IPS-15b (cell line): ENCODE measurements around the gene PRDX3.

Source experiments
- H3K27me3 ChIP-seq: one replicate; pipeline ENCODE4 v1.6.1; 2013; ENCODE audit warnings: low read length; ENCODE audit not compliant: control insufficient read depth, insufficient read depth
- H3K36me3 ChIP-seq: one replicate; pipeline ENCODE4 v1.6.1; 2013; ENCODE audit warnings: low read length; ENCODE audit not compliant: control insufficient read depth, insufficient read depth
- H3K4me1 ChIP-seq: one replicate; pipeline ENCODE4 v1.6.1; 2013; ENCODE audit warnings: mild to moderate bottlenecking, low read length; ENCODE audit not compliant: control insufficient read depth, insufficient read depth
- H3K4me3 ChIP-seq: one replicate; pipeline ENCODE4 v1.5.1; 2013; ENCODE audit warnings: low read depth, low read length
- H3K9ac ChIP-seq: one replicate; pipeline ENCODE4 v1.6.1; 2013; ENCODE audit warnings: low read depth, mild to moderate bottlenecking, low read length
- H3K9me3 ChIP-seq: one replicate; pipeline ENCODE4 v1.6.1; 2013; ENCODE audit warnings: mild to moderate bottlenecking, low read length; ENCODE audit not compliant: control insufficient read depth, insufficient read depth

The PRDX3 gene

DNA sequence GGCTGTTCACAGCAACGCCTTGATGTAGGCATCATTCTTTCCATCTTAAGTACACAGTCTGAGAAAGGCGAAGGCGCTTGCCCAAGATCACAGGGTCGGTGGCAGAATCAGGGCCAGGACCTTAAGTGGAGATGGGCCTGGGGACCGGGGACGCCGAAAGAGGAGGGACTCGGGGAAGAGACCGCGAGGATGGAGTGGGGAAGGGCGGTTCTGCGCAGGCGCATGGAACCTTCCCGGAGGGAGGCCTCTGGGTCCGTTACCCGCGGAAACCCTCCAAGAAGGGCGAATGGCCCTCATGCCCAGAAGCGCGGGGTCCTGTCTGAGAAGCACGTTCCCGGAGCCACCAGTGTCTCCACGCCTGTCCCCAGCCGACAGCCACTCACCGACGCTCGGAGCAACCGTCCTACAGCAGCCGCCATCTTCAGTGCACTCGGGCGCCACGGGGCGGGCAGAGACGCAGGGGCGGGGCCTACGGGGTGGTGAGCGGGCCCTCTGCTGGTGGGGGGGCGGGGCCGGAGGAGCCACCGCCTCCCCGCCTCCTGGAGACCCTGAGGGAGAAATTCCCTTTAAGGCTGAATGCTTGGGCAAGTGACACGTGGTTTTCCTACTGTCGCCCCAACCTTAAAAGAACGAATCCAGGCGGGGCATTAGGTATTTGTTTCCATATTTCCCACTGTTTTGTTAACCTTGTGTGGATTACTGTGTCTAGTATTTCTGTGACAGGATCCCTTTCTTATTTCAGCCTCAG, at the start of gene PRDX3:
PRDX3 (minus strand) TSS at position 441 of the 748 bp plus-strand sequence; CDS start at position 419, 22 bp downstream.
- peak within 1 kb of the TSS; percentile 73 for H3K4me3 ChIP-seq
- no peaks in the 10 kb centered on the region for H3K9me3 ChIP-seq
- peak within 1 kb of the TSS; percentile 62 for H3K9ac ChIP-seq
- H3K36me3 ChIP-seq = peaks cover 12% of the 10 kb centered on the region
- H3K27me3 ChIP-seq = no peaks in the 10 kb centered on the region
- peaks cover 5% of the 10 kb centered on the region for H3K4me1 ChIP-seq

DNA sequence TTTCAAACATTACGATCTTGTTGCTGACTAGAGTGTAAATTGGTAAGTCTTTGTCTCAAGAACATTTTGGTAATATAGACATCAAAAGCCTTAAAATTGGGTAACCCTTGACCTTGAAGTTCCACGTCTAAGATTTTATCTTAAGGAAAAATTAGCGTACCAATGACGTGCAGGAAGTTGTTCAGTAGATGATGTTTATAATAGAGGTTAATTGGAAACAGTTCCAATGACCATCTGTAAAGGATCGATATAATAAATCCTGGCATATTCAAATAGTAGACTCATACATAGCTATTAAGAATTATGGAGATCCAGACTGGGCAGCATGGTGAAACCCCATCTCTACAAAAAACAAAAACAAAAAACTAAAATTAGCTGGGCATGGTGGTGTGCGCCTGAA, 49.2 kb upstream of the PRDX3 start:
- no peaks in the 10 kb centered on the region for H3K4me1 ChIP-seq
- H3K4me3 ChIP-seq = no peak overlapping the region
- no peaks in the 10 kb centered on the region for H3K36me3 ChIP-seq
- no peaks in the 10 kb centered on the region for H3K9me3 ChIP-seq
- no peaks in the 10 kb centered on the region for H3K27me3 ChIP-seq
- no peak overlapping the region for H3K9ac ChIP-seq

DNA sequence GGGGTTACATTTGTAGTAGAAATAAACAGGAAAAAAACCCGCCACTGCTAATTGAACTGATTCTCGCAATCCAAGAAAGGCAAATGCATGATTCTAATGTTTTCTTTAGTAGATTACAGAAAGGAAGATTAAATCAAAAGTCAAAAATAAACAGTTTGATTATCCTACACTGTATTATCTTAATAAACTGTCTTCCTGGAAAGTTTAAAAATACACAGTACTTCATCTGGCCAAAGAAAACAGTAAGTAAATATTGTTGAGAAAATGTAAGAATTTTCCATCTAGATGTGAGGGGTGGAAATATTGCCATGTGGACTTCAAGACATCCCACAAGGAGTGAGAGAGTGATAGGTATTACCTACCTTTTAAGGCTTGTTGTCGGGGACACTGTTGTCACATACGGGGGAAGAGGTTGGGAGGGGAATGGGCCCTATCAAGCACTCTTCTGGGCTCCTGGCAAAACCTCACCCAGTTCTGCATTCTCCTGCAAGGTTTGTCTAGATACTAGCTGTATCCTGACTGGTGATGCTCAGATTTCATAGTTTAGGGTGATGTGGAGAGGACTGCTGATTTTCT, 46.6 kb upstream of the PRDX3 start:
- Histone ChIP-seq H3K9me3 (no peaks in the 10 kb centered on the region), H3K4me1 (no peaks in the 10 kb centered on the region), H3K9ac (no peak overlapping the region), H3K36me3 (no peaks in the 10 kb centered on the region), H3K4me3 (no peak overlapping the region), H3K27me3 (no peaks in the 10 kb centered on the region)

DNA sequence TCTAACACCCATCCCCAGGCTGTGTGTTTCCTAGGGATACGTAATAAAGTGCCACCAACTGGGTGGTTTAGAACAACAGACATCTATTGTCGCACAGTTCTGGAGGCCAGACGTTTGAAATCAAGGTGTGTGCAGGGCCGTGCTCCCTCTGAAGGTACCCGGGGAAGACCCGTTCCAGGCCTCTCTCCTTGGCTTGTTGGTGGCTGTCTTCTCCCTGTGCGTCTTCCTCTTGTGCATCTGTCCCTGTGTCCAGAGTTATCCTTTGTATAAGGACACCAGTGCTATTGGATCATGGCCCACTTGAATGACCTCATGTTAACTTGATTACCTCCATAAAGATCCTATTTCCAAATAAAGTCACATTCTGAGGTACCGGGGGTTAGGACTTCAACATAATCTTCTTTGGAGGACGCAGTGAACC, 44.4 kb upstream of the PRDX3 start:
- Histone ChIP-seq H3K36me3 (no peaks in the 10 kb centered on the region), H3K4me1 (peaks cover 3% of the 10 kb centered on the region), H3K4me3 (no peak overlapping the region), H3K9me3 (no peaks in the 10 kb centered on the region), H3K9ac (no peak overlapping the region), H3K27me3 (no peaks in the 10 kb centered on the region)

DNA sequence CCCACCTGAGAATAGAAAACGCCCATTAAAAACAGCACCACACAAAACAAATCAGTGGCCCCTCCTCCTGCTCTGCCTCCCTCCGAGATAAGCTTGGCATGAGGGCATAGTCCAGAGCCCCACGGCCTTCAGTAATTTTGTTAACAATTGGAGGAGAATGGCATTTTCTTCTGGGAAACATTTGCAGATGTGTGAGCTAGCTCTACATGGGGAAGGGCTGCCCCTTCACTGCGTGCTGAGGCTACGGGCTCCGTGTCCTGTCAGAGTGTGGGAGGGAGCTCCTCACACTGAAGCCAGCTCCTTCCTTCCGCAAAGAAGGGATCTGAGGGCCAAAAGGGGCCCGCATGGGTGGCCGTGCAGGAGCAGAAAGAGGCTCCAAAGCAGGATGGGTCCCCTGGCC, 43.9 kb upstream of the PRDX3 start:
- H3K27me3 ChIP-seq = no peaks in the 10 kb centered on the region
- H3K36me3 ChIP-seq = no peaks in the 10 kb centered on the region
- peaks cover 3% of the 10 kb centered on the region for H3K4me1 ChIP-seq
- no peak overlapping the region for H3K9ac ChIP-seq
- no peaks in the 10 kb centered on the region for H3K9me3 ChIP-seq
- H3K4me3 ChIP-seq = no peak overlapping the region

GRCh38 chr10:119221666-119222065, 43.1 kb upstream of the PRDX3 start:
- Histone ChIP-seq H3K4me1 (peaks cover 3% of the 10 kb centered on the region), H3K9ac (no peak overlapping the region), H3K9me3 (no peaks in the 10 kb centered on the region), H3K27me3 (no peaks in the 10 kb centered on the region), H3K36me3 (no peaks in the 10 kb centered on the region), H3K4me3 (no peak overlapping the region)

DNA sequence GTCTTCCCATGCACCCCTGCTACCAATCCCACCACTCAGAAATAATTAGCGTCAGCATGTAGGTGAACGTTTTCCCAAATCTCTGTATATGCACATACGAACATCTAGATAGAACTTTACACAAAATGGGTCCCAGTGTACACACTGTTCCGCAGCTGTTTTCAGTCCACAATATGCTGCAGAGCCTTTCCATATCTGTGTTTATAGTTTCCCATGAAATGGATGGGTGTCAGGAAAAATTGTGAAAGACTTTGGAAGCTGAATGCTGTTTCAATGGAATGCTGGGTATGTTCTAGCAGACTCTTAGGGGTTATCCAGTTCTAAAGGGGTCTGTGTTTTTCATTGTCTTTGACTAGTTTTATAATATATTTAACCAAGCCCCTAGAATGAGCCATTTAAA, 42.6 kb upstream of the PRDX3 start:
- no peaks in the 10 kb centered on the region for H3K9me3 ChIP-seq
- no peak overlapping the region for H3K4me3 ChIP-seq
- no peaks in the 10 kb centered on the region for H3K27me3 ChIP-seq
- H3K36me3 ChIP-seq = no peaks in the 10 kb centered on the region
- H3K4me1 ChIP-seq = peaks cover 3% of the 10 kb centered on the region
- no peak overlapping the region for H3K9ac ChIP-seq

- Histone ChIP-seq H3K27me3 (no peaks in the 10 kb centered on the region), H3K9ac (no peak overlapping the region), H3K4me1 (peaks cover 3% of the 10 kb centered on the region), H3K9me3 (no peaks in the 10 kb centered on the region), H3K36me3 (no peaks in the 10 kb centered on the region), H3K4me3 (no peak overlapping the region)
These were observed 41.3 kb upstream of the PRDX3 start for GRCh38 chr10:119219871-119220270.

DNA sequence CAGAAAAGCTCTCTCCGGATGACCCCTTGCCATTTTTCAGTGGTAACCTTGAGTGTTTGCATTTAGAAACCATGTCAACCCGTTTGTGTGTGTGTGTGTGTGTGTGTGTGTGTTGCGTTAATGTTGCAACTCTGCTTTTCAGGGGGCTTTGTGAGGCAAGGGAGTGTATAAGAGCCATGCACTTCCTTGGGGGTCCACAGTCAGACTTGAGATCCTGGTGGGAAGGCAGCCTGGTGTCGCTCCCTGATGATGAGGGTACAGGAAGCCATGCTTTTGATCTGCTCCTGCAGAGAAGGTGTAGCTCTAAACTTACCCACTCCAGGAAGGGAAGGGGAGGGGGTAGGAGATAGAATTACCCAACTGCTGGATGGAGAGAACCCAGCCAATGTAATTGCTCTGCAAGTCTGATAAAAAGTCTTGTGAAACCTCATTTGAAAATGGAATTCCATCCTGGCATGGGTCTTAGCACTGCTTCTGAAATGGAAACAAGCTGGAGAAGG, 39.4 kb upstream of the PRDX3 start:
- Histone ChIP-seq H3K9ac (no peak overlapping the region), H3K27me3 (no peaks in the 10 kb centered on the region), H3K36me3 (no peaks in the 10 kb centered on the region), H3K4me1 (peaks cover 3% of the 10 kb centered on the region), H3K4me3 (no peak overlapping the region), H3K9me3 (no peaks in the 10 kb centered on the region)

GRCh38 chr10:119217401-119217800, 38.8 kb upstream of the PRDX3 start:
- H3K9ac ChIP-seq = no peak overlapping the region

DNA sequence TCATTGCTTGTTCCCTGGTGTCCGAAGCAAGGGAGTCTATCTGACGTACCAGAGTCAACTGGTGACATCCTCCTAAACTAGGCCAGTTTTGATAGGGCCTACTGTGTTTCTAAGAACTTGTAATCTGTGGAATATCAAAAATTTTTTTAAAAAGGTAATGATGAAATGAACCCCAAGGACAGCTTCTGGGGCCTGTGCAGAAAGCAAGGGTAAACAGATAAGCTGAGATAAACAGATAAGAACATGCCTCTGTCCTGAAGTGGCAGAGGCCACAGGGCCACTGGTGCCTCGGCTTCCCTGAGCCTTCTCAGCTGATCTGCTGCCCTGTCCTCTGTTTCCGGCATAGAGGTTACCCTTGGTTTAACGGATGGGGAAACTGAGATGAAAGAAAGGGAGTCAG, 37.5 kb upstream of the PRDX3 start:
- Histone ChIP-seq H3K36me3 (no peaks in the 10 kb centered on the region), H3K4me1 (peaks cover 7% of the 10 kb centered on the region), H3K9ac (no peak overlapping the region), H3K9me3 (no peaks in the 10 kb centered on the region), H3K27me3 (no peaks in the 10 kb centered on the region), H3K4me3 (no peak overlapping the region)

More at GRCh38 chr10:119217401-119217800, 38.8 kb upstream of the PRDX3 start:
- Histone ChIP-seq H3K4me1 (peaks cover 3% of the 10 kb centered on the region), H3K4me3 (no peak overlapping the region), H3K27me3 (no peaks in the 10 kb centered on the region), H3K9me3 (no peaks in the 10 kb centered on the region), H3K36me3 (no peaks in the 10 kb centered on the region)

GRCh38 chr10:119215371-119215770, 36.8 kb upstream of the PRDX3 start:
- no peak overlapping the region for H3K4me3 ChIP-seq
- H3K9ac ChIP-seq = no peak overlapping the region
- no peaks in the 10 kb centered on the region for H3K27me3 ChIP-seq
- no peaks in the 10 kb centered on the region for H3K36me3 ChIP-seq
- no peaks in the 10 kb centered on the region for H3K9me3 ChIP-seq
- H3K4me1 ChIP-seq = peaks cover 7% of the 10 kb centered on the region
